H1 (cell line): Measurements from ENCODE around the gene CACNA1E. TPM values are rescaled to one million over a fixed set of nuclear protein-coding genes. Genes with fewer than 3 reads are reported as not detected.

ENCODE experiments used
- BRCA1 ChIP-seq: IDR thresholded peaks from 2 replicates; pipeline ENCODE4 v1.6.1; 2012; ENCODE audit warnings: low read depth, low read length, improper control_type of control experiment
- NANOG ChIP-seq: IDR thresholded peaks from 2 replicates; pipeline ENCODE4 v1.6.1; 2011; ENCODE audit warnings: low read length, low read depth, mild to moderate bottlenecking, inconsistent platforms; ENCODE audit not compliant: insufficient read depth, poor library complexity, severe bottlenecking
- polyA plus RNA-seq, 7 experiments: library from polyadenylated mRNA; depleted of rRNA in 3 of 7; stranded (reverse) in 5 of 7; unstranded in 2 of 7; fragments of >200 nt in 5 of 7; fragments of 200-250 nt in 2 of 7; gene quantifications; 1 replicate in 5 of 7; 2 replicates in 1 of 7; 4 replicates in 1 of 7; pipeline versions ENCODE4 v1.2.1 to v1.2.3, GENCODE V29; 2011 to 2013; ENCODE audit warnings: missing spikeins in 2 of 7, mixed read lengths in 2 of 7
- total RNA-seq: library from RNA; stranded (reverse); fragmentation: NEBNext Ultra II Directional; extraction: Animal tissue kit (Norgen Biotek cat#: 25700); gene quantifications from 2 replicates; pipeline ENCODE4 v1.2.1, GENCODE V29; 2021

CACNA1E gene
- total and polyA plus RNA-seq, 2 of the 8 experiments (the other 6 are each of a cell fraction or from before 2014, with no cell fraction given), result 0.98 to 1.3 TPM

DNA sequence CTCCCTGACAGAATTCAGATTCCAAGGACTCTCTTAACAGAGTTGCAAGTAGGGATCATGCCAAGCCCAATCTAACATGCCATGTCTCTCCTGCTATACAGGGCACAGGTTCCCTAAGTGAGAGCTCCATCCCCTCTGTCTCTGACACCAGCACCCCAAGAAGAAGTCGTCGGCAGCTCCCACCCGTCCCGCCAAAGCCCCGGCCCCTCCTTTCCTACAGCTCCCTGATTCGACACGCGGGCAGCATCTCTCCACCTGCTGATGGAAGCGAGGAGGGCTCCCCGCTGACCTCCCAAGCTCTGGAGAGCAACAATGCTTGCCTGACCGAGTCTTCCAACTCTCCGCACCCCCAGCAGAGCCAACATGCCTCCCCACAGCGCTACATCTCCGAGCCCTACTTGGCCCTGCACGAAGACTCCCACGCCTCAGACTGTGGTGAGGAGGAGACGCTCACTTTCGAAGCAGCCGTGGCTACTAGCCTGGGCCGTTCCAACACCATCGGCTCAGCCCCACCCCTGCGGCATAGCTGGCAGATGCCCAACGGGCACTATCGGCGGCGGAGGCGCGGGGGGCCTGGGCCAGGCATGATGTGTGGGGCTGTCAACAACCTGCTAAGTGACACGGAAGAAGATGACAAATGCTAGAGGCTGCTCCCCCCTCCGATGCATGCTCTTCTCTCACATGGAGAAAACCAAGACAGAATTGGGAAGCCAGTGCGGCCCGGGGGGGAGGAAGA, 315.0 kb downstream of the CACNA1E start (continued):
- TF ChIP-seq BRCA1 (no peak), NANOG (no peak)
